HepG2 (cell line): ENCODE data around the gene HSPA1L. TPM values are rescaled to one million over a fixed set of nuclear protein-coding genes. Genes with fewer than 3 reads are reported as not detected.

ENCODE experiments used
- ARNT2 ChIP-seq: sonication (generic); formaldehyde crosslinking; IDR thresholded peaks from 2 replicates; pipeline ENCODE4 v1.8.0; 2022; ENCODE audit warnings: mild to moderate bottlenecking, low read depth, missing genetic modification reagents, moderate library complexity
- DBP ChIP-seq: sonication (generic); formaldehyde crosslinking; IDR thresholded peaks from 2 replicates; pipeline ENCODE4 v1.4.0; 2020; ENCODE audit warnings: missing genetic modification reagents; ENCODE audit errors: not compliant biosample characterization
- KAT7 ChIP-seq: IDR thresholded peaks from 2 replicates; pipeline ENCODE4 v1.6.1; 2018; ENCODE audit warnings: borderline replicate concordance, missing compliant biosample characterization
- KLF12 ChIP-seq: sonication (generic); formaldehyde crosslinking; IDR thresholded peaks from 2 replicates; pipeline ENCODE4 v1.4.0; 2020; ENCODE audit warnings: missing genetic modification reagents, borderline replicate concordance
- NR2C2 ChIP-seq: sonication (generic); formaldehyde crosslinking; IDR thresholded peaks from 2 replicates; pipeline ENCODE4 v1.4.0; 2020; ENCODE audit warnings: missing genetic modification reagents, mild to moderate bottlenecking, moderate library complexity, borderline replicate concordance
- ZBTB40 ChIP-seq, 2 experiments: fragments of 450-650 bp in 1 of 2; sonication (generic) in 1 of 2; formaldehyde crosslinking in 1 of 2; IDR thresholded peaks; 2 replicates each; pipeline versions ENCODE4 v1.6.1 to v1.8.0; 2016 to 2022; ENCODE audit warnings: antibody characterized with exemption in 1 of 2, mild to moderate bottlenecking in 1 of 2, missing genetic modification reagents in 1 of 2
- ZNF407 ChIP-seq: sonication (generic); formaldehyde crosslinking; IDR thresholded peaks from one replicate; pipeline ENCODE4 v1.5.1; 2020; ENCODE audit warnings: mild to moderate bottlenecking, missing genetic modification reagents; ENCODE audit errors: not compliant biosample characterization
- polyA plus RNA-seq, 8 experiments: library from polyadenylated mRNA; depleted of rRNA in 3 of 8; stranded (reverse) in 7 of 8; unstranded in 1 of 8; fragments of >200 nt; fragmentation: Illumina TruSeq in 4 of 8; extraction: Trizol in 4 of 8; gene quantifications; 2 replicates each; pipeline versions ENCODE4 v1.2.1 to v1.2.3, GENCODE V29; 2011 to 2016; ENCODE audit warnings: low read depth in 4 of 8, missing spikeins in 1 of 8, mixed read lengths in 1 of 8; ENCODE audit not compliant: insufficient read depth in 1 of 8
- total RNA-seq, 5 experiments: library from RNA; depleted of rRNA; stranded (reverse); fragments of >200 nt; fragmentation: Illumina TruSeq; extraction: Trizol; gene quantifications; 2 replicates each; pipeline ENCODE4 v1.2.3, GENCODE V29; 2016; ENCODE audit warnings: low read depth in 1 of 5

Gene HSPA1L
- total and polyA plus RNA-seq, 2 of the 13 experiments (the other 11 are each of a cell fraction or from before 2014, with no cell fraction given) = 0.55 to 1.0 TPM

GRCh38 chr6:31815025-31815838, at the start of gene HSPA1L, which contains the start of gene HSPA1A (continued):
- TF ChIP-seq ZBTB40 (IDR thresholded peaks at IDR 0.05) (no peak), ZBTB40 (CRISPR knock-in tag; IDR thresholded peaks at IDR 0.05) (no peak), KAT7 (CRISPR knock-in tag) (no peak; the same call in 1 of the 2 replicates), ZNF407 (CRISPR knock-in tag) (peak; percentile 66), ARNT2 (CRISPR knock-in tag) (peak; percentile 78; the same call in 1 of the 2 replicates), KLF12 (CRISPR knock-in tag) (no peak; the same call in 1 of the 2 replicates), DBP (CRISPR knock-in tag) (peak; percentile 49), NR2C2 (no peak)
